ENCODE measurements around the gene WNT16.
"Not testable (repeated sequence)": the region's sequence is repeated elsewhere in the genome, so short reads cannot be mapped to it uniquely, and the experiment has no call there.

Gene WNT16

GRCh38 chr7:121301446-121302213 lies 27.2 kb upstream of the WNT16 start:
- H3K4me3 Mint-ChIP-seq = peak overlapping the region; percentile 10
- no peak for ATAC-seq
- peaks cover 45% of the 10 kb centered on the region for H3K4me1 Mint-ChIP-seq
- peak overlapping the region; percentile 95 for H3K27ac Mint-ChIP-seq
- no peaks in the 10 kb centered on the region for H3K9me3 Mint-ChIP-seq
- peaks cover 37% of the 10 kb centered on the region for H3K36me3 Mint-ChIP-seq
- H3K27me3 Mint-ChIP-seq = no peaks in the 10 kb centered on the region

GRCh38 chr7:121302214-121302745 lies 26.5 kb upstream of the WNT16 start:
- Mint-ChIP-seq H3K27ac (peak overlapping the region; percentile 95), H3K9me3 (no peaks in the 10 kb centered on the region), H3K4me1 (peaks cover 51% of the 10 kb centered on the region), H3K36me3 (peaks cover 43% of the 10 kb centered on the region), H3K4me3 (peak overlapping the region; percentile 10), H3K27me3 (no peaks in the 10 kb centered on the region)
- ATAC-seq = peak; percentile 99

GRCh38 chr7:121303422-121304101 lies 25.2 kb upstream of the WNT16 start:
- Mint-ChIP-seq H3K4me1 (peaks cover 54% of the 10 kb centered on the region), H3K9me3 (no peaks in the 10 kb centered on the region), H3K36me3 (peaks cover 47% of the 10 kb centered on the region), H3K4me3 (no peak overlapping the region), H3K27me3 (no peaks in the 10 kb centered on the region), H3K27ac (peak overlapping the region; percentile 49)
- no peak for ATAC-seq

GRCh38 chr7:121304102-121304658 lies 24.6 kb upstream of the WNT16 start:
- no peak overlapping the region for H3K4me3 Mint-ChIP-seq
- ATAC-seq = no peak
- peaks cover 54% of the 10 kb centered on the region for H3K4me1 Mint-ChIP-seq
- H3K9me3 Mint-ChIP-seq = peaks cover under 1% of the 10 kb centered on the region
- H3K27ac Mint-ChIP-seq = peak overlapping the region; percentile 49
- H3K27me3 Mint-ChIP-seq = no peaks in the 10 kb centered on the region
- peaks cover 53% of the 10 kb centered on the region for H3K36me3 Mint-ChIP-seq

- no peak overlapping the region for H3K4me3 Mint-ChIP-seq
- no peaks in the 10 kb centered on the region for H3K27me3 Mint-ChIP-seq
- no peak for ATAC-seq
- H3K27ac Mint-ChIP-seq = peak overlapping the region; percentile 49
- H3K4me1 Mint-ChIP-seq = peaks cover 54% of the 10 kb centered on the region
- peaks cover 63% of the 10 kb centered on the region for H3K36me3 Mint-ChIP-seq
- peaks cover 7% of the 10 kb centered on the region for H3K9me3 Mint-ChIP-seq
These were observed 23.7 kb upstream of the WNT16 start for GRCh38 chr7:121305109-121305508.

- Mint-ChIP-seq H3K27ac (peak overlapping the region; percentile 82), H3K36me3 (peaks cover 68% of the 10 kb centered on the region), H3K4me3 (no peak overlapping the region), H3K4me1 (peaks cover 58% of the 10 kb centered on the region), H3K27me3 (no peaks in the 10 kb centered on the region), H3K9me3 (peaks cover 11% of the 10 kb centered on the region)
- ATAC-seq = no peak
These were observed 22.2 kb upstream of the WNT16 start for GRCh38 chr7:121306565-121306964.

GRCh38 chr7:121307021-121307574 lies 21.7 kb upstream of the WNT16 start:
- no peaks in the 10 kb centered on the region for H3K27me3 Mint-ChIP-seq
- no peak for ATAC-seq
- no peak overlapping the region for H3K4me3 Mint-ChIP-seq
- peaks cover 11% of the 10 kb centered on the region for H3K9me3 Mint-ChIP-seq
- H3K27ac Mint-ChIP-seq = peak overlapping the region; percentile 82
- peaks cover 65% of the 10 kb centered on the region for H3K36me3 Mint-ChIP-seq
- peaks cover 53% of the 10 kb centered on the region for H3K4me1 Mint-ChIP-seq

- H3K36me3 Mint-ChIP-seq = peaks cover 60% of the 10 kb centered on the region
- peak overlapping the region; percentile 58 for H3K4me3 Mint-ChIP-seq
- H3K4me1 Mint-ChIP-seq = peaks cover 59% of the 10 kb centered on the region
- peak; percentile 51 for ATAC-seq
- peak overlapping the region; percentile 91 for H3K27ac Mint-ChIP-seq
- peaks cover 15% of the 10 kb centered on the region for H3K9me3 Mint-ChIP-seq
- H3K27me3 Mint-ChIP-seq = no peaks in the 10 kb centered on the region
These were observed 15.5 kb upstream of the WNT16 start for GRCh38 chr7:121313220-121313792.

- ATAC-seq = peak; percentile 84
- H3K27me3 Mint-ChIP-seq = no peaks in the 10 kb centered on the region
- peaks cover 66% of the 10 kb centered on the region for H3K4me1 Mint-ChIP-seq
- peaks cover 60% of the 10 kb centered on the region for H3K36me3 Mint-ChIP-seq
- H3K9me3 Mint-ChIP-seq = peaks cover 15% of the 10 kb centered on the region
- H3K4me3 Mint-ChIP-seq = peak overlapping the region; percentile 58
- peak overlapping the region; percentile 91 for H3K27ac Mint-ChIP-seq
These were observed 14.8 kb upstream of the WNT16 start for GRCh38 chr7:121313793-121314676.

GRCh38 chr7:121315170-121315569 lies 13.6 kb upstream of the WNT16 start:
- H3K27ac Mint-ChIP-seq = peak overlapping the region; percentile 91
- peaks cover 54% of the 10 kb centered on the region for H3K36me3 Mint-ChIP-seq
- not testable (repeated sequence) for H3K4me3 Mint-ChIP-seq, ATAC-seq, H3K27me3 Mint-ChIP-seq
- peaks cover 71% of the 10 kb centered on the region for H3K4me1 Mint-ChIP-seq
- peaks cover 12% of the 10 kb centered on the region for H3K9me3 Mint-ChIP-seq

- Mint-ChIP-seq H3K9me3 (peaks cover 3% of the 10 kb centered on the region), H3K4me1 (peaks cover 46% of the 10 kb centered on the region), H3K4me3 (no peak overlapping the region), H3K27me3 (no peaks in the 10 kb centered on the region), H3K27ac (no peak overlapping the region), H3K36me3 (peaks cover 37% of the 10 kb centered on the region)
- ATAC-seq = no peak
These were observed 6.3 kb upstream of the WNT16 start for GRCh38 chr7:121322460-121322859.

GRCh38 chr7:121323515-121324302 lies 5.1 kb upstream of the WNT16 start:
- no peak overlapping the region for H3K4me3 Mint-ChIP-seq

GRCh38 chr7:121327671-121328070 lies 1.1 kb upstream of the WNT16 start:
- Mint-ChIP-seq H3K36me3 (peaks cover 12% of the 10 kb centered on the region), H3K27me3 (no peaks in the 10 kb centered on the region), H3K4me3 (peak overlapping the region; percentile 90), H3K27ac (peak overlapping the region; percentile 93), H3K4me1 (peaks cover 51% of the 10 kb centered on the region), H3K9me3 (no peaks in the 10 kb centered on the region)
- no peak for ATAC-seq

More at GRCh38 chr7:121323515-121324302, 5.1 kb upstream of the WNT16 start:
- ATAC-seq = no peak
- H3K4me1 Mint-ChIP-seq = peaks cover 53% of the 10 kb centered on the region
- peak overlapping the region; percentile 18 for H3K27ac Mint-ChIP-seq
- no peaks in the 10 kb centered on the region for H3K27me3 Mint-ChIP-seq
- peaks cover 33% of the 10 kb centered on the region for H3K36me3 Mint-ChIP-seq
- H3K9me3 Mint-ChIP-seq = peaks cover 3% of the 10 kb centered on the region
